LoVo (cell line): ENCODE measurements around the gene RPL9.
"Not testable (repeated sequence)": the region's sequence is repeated elsewhere in the genome, so short reads cannot be mapped to it uniquely, and the experiment has no call there.

Experiments
- DNase-seq: peaks from one replicate; pipeline ENCODE4 v3.0.0-alpha.2; 2016; ENCODE audit warnings: low spot score

The RPL9 gene

GRCh38 chr4:39466747-39467146 is 8.0 kb upstream of the RPL9 start:
- no peak for DNase-seq

- DNase-seq: no peak
Observed at GRCh38 chr4:39464886-39465501, 6.3 kb upstream of the RPL9 start.

- DNase-seq: not testable (repeated sequence)
Observed at GRCh38 chr4:39458161-39458504, 589 bp downstream of the RPL9 start.

GRCh38 chr4:39456946-39457763 is 1.6 kb downstream of the RPL9 start:
- no peak for DNase-seq

GRCh38 chr4:39455486-39455885 is 3.2 kb downstream of the RPL9 start:
- DNase-seq: no peak

GRCh38 chr4:39453738-39454137 is 5.0 kb downstream of the RPL9 start:
- no peak for DNase-seq

- DNase-seq: no peak
Observed at GRCh38 chr4:39452860-39453587, 5.7 kb downstream of the RPL9 start.

GRCh38 chr4:39452153-39452859 is 6.4 kb downstream of the RPL9 start:
- no peak for DNase-seq

- DNase-seq: no peak
Observed at GRCh38 chr4:39451423-39452023, 7.2 kb downstream of the RPL9 start.

- DNase-seq: no peak
Observed at GRCh38 chr4:39450618-39451017, 8.1 kb downstream of the RPL9 start.

- no peak for DNase-seq
Observed at GRCh38 chr4:39446842-39447573, 11.7 kb downstream of the RPL9 start.

- DNase-seq: no peak
Observed at GRCh38 chr4:39446483-39446841, 12.3 kb downstream of the RPL9 start.

- DNase-seq: no peak
Observed at GRCh38 chr4:39442998-39443397, 15.7 kb downstream of the RPL9 start.

- no peak for DNase-seq
Observed at GRCh38 chr4:39441593-39441992, 17.1 kb downstream of the RPL9 start.

- DNase-seq: no peak
Observed at GRCh38 chr4:39435659-39436563, 22.8 kb downstream of the RPL9 start.

- no peak for DNase-seq
Observed at GRCh38 chr4:39433878-39434492, 24.7 kb downstream of the RPL9 start.

- DNase-seq: no peak
Observed at GRCh38 chr4:39429476-39430334, 29.0 kb downstream of the RPL9 start.

- DNase-seq: no peak
Observed at GRCh38 chr4:39427520-39428114, 31.1 kb downstream of the RPL9 start.

- no peak for DNase-seq
Observed at GRCh38 chr4:39426728-39427127, 32.0 kb downstream of the RPL9 start.
